Heart right ventricle (tissue), 16 donors: ENCODE data around the gene CXorf49. TPM values are rescaled to one million over a fixed set of nuclear protein-coding genes. Genes with fewer than 3 reads are reported as not detected.

Experiments
- ATAC-seq, 8 donors: fragments of 200-7000 bp; cut with Tn5 transposase; one replicate each; pipeline ENCODE4 v1.9.1; 2020; ENCODE audit warnings: mild to moderate bottlenecking in 8 of 8, moderate library complexity in 8 of 8, moderate number of reproducible peaks in 1 of 8
- DNase-seq, 2 donors: peaks; one replicate each; pipeline ENCODE4 v3.0.0-alpha.2; 2020
- H3K27ac ChIP-seq, 10 donors: fragments of 200-600 bp; sonication (generic) in 2 of 10; one replicate each; pipeline versions ENCODE4 v1.5.0 to v1.8.0; 2020 to 2022; ENCODE audit warnings: mild to moderate bottlenecking in 3 of 10
- H3K27me3 ChIP-seq, 7 donors: fragments of 200-600 bp; one replicate each; pipeline ENCODE4 v1.8.0; 2021 to 2022; ENCODE audit warnings: mild to moderate bottlenecking in 2 of 7
- H3K36me3 ChIP-seq, 9 donors: fragments of 200-600 bp; sonication (generic) in 1 of 9; one replicate each; pipeline versions ENCODE4 v1.5.0 to v1.8.0; 2020 to 2022; ENCODE audit warnings: mild to moderate bottlenecking in 2 of 9
- H3K4me1 ChIP-seq, 9 donors: fragments of 200-600 bp; sonication (generic) in 1 of 9; one replicate each; pipeline versions ENCODE4 v1.5.0 to v1.8.0; 2020 to 2022; ENCODE audit warnings: mild to moderate bottlenecking in 4 of 9
- H3K4me3 ChIP-seq, 10 donors: fragments of 200-600 bp; sonication (generic) in 2 of 10; one replicate each; pipeline versions ENCODE4 v1.5.0 to v1.8.0; 2020 to 2022; ENCODE audit warnings: mild to moderate bottlenecking in 7 of 10, moderate library complexity in 2 of 10
- H3K9me3 ChIP-seq, 11 donors: fragments of 200-600 bp in 10 of 11; sonication (generic) in 2 of 11; one replicate each; pipeline versions ENCODE4 v1.5.0 to v1.8.0; 2013 to 2022; ENCODE audit warnings: mild to moderate bottlenecking in 2 of 11, control low read depth in 1 of 11, moderate library complexity in 1 of 11
- WGBS, 2 donors: extraction: QIAGEN DNeasy Blood & Tissue Kit; methylation state at CpG; one replicate each; pipeline ENCODE4 v1.1.7; 2013; ENCODE audit warnings: inconsistent platforms in 1 of 2; 5-methylcytosine and 5-hydroxymethylcytosine counted together
- intact Hi-C, 10 donors: fragments of 100-400 bp; cut with DNase I; formaldehyde crosslinking; loops; one replicate each; pipeline versions ENCODE4 v1.11.1 to v1.14.2; 2022
- polyA plus RNA-seq, 2 donors: library from polyadenylated mRNA; stranded (reverse); fragments of 200-250 nt; gene quantifications; one replicate each; pipeline ENCODE4 v1.2.3, GENCODE V29; 2013
- total RNA-seq, 10 donors: library from RNA; stranded (reverse); fragmentation: NEBNext Ultra II Directional in 3 of 10; extraction: Animal tissue kit (Norgen Biotek cat#: 25700) in 3 of 10; gene quantifications; one replicate each; pipeline versions ENCODE4 v1.2.1 to v1.2.4, GENCODE V29; 2021 to 2023
- TF ChIP-seq, protein P1 (sequence below), 9 donors: fragments of 200-600 bp; sonication (generic) in 2 of 9; IDR thresholded peaks; one replicate each; pipeline versions ENCODE4 v1.5.0 to v1.8.0; 2021 to 2022; ENCODE audit warnings: antibody characterized with exemption in 9 of 9, mild to moderate bottlenecking in 5 of 9, moderate library complexity in 1 of 9
- donor health status: Arrhythmogenic right ventricular cardiomyopathy.
- donor health status: ischemic (EF 13 %, LVEDD 7.1; RV severe dilation, severe dysfunction).
- donor health status: healthy with polysubstance abuse.
- donor health status: DM: no; HTN: yes; CAD: no.
- donor health status: DM: no; HTN: no; CAD: no.
- donor health status: ischemic (EF 25% LVEDD 6.9; RV normal size, moderate dysfunction).
- donor health status: ischemic (EF 25% LVEDD 5.7; RV mildly dilated, moderate dysfunction).
- donor health status: healthy.
- donor health status: DM: yes; HTN: yes; CAD: no.
- donor health status: Ischemic cardiomyopathy.
- donor health status: ischemic (EF 35%, LVEDD 5.7; RV mildly dilated, moderate dysfunction).
- donor health status: nonischemic (EF 11% LVEDD 7.7; RV severe dilation, severe dysfunction).
- donor health status: DM: yes; HTN: yes; CAD: no.
- donor health status: PGD.
- donor health status: ischemic (EF 29% LVEDD 5.4; RV normal size, mild dysfunction).
- donor health status: nonischemic (EF 23%, LVEDD 6.1; RV moderate dilation, normal function).

The CXorf49 gene
- total and polyA plus RNA-seq, 12 donors: not detected

DNA sequence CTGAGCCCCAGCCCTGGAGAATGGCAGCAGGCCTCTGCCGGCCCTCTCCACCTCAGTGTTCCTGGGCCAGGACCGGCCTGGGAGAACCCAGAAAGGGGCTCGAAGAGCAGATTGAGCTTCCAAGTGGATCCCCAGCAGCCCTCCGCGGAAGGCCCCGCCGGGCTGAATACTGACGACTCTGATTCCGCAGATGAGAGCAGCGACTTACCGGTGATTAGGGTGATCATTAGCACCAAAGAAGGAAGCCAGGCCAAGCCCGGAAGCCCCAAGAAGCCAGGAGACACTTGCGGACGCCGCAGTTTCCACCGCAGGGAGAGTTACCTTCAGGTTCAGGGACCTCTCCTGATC lies 49.9 kb downstream of the CXorf49 start:
- no peak for ATAC-seq
- no peak for DNase-seq
- WGBS, 2 donors: 95 to 99% methylated on average over 11 to 16 of the region's 16 CpGs

DNA sequence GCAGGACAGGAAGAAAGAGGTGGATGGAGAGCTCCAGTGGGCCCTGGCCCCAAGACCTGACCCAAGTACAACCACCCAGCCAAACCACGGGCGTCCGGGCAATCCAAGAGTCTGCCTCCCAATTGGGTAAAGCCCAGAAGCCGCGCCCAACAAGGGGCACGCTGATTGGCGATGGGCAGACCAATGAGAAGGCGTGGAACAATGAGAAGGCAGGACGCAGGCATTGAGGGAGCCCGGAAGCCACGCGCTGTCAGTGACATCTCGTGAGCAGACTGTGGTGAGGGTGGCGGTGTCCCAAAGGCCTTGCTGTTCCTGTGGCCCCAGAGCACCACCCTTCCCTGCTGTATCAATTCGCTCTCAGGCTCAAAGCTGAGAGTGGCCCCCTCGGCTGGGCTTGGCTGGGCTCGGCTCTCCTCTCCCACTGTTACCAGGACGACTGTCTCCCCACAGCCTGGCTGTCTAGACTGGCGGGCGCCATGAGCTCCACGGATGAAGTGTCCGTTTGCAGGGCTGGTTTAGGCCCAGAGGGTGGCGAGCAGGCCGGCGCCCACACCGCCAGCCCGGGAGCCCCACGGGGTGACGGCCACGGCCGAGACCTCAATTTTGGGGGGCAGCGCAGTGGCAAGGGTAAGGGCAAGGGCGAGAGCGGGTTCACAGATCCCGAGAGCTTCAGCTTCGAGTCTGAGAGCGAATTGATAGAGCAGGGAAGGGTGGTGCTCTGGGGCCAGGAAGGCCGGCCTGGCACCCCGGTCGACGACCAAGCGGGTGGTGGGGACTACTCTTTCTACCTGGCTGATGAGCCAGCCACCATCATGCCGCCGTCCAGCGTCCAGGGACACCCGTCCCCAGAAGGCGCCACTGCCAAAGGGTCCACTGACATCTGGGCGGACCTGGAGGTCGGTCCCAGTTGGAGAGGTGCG lies 50.5 kb downstream of the CXorf49 start, which contains the start of gene LOC101059915:
Gene LOC101059915 (plus strand): TSS at position 219 of the 920 bp plus-strand sequence.
- WGBS, 2 donors: 95 to 97% methylated on average over 23 to 50 of the region's 50 CpGs
- ATAC-seq (no peak), DNase-seq (no peak)
- TF ChIP-seq, protein P1, sequence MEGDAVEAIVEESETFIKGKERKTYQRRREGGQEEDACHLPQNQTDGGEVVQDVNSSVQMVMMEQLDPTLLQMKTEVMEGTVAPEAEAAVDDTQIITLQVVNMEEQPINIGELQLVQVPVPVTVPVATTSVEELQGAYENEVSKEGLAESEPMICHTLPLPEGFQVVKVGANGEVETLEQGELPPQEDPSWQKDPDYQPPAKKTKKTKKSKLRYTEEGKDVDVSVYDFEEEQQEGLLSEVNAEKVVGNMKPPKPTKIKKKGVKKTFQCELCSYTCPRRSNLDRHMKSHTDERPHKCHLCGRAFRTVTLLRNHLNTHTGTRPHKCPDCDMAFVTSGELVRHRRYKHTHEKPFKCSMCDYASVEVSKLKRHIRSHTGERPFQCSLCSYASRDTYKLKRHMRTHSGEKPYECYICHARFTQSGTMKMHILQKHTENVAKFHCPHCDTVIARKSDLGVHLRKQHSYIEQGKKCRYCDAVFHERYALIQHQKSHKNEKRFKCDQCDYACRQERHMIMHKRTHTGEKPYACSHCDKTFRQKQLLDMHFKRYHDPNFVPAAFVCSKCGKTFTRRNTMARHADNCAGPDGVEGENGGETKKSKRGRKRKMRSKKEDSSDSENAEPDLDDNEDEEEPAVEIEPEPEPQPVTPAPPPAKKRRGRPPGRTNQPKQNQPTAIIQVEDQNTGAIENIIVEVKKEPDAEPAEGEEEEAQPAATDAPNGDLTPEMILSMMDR (IDR thresholded peaks at IDR 0.05): no peak
- H3K4me3 ChIP-seq: no peak within 1 kb of the TSS
- H3K36me3 ChIP-seq: no peaks in the 10 kb centered on the region
- H3K4me1 ChIP-seq: no peaks in the 10 kb centered on the region
- intact Hi-C loops: no loop called here
- H3K27me3 ChIP-seq: no peaks in the 10 kb centered on the region
- no peak within 1 kb of the TSS for H3K27ac ChIP-seq
- H3K9me3 ChIP-seq: no peaks in the 10 kb centered on the region

More for the DNA sequence above, 49.9 kb downstream of the CXorf49 start:
- Histone ChIP-seq H3K4me3 (no peak overlapping the region), H3K27ac (no peak overlapping the region), H3K4me1 (no peaks in the 10 kb centered on the region), H3K9me3 (no peaks in the 10 kb centered on the region), H3K27me3 (no peaks in the 10 kb centered on the region), H3K36me3 (no peaks in the 10 kb centered on the region)
- intact Hi-C loops: no loop called here
- TF ChIP-seq, protein P1 (IDR thresholded peaks at IDR 0.05): no peak

DNA sequence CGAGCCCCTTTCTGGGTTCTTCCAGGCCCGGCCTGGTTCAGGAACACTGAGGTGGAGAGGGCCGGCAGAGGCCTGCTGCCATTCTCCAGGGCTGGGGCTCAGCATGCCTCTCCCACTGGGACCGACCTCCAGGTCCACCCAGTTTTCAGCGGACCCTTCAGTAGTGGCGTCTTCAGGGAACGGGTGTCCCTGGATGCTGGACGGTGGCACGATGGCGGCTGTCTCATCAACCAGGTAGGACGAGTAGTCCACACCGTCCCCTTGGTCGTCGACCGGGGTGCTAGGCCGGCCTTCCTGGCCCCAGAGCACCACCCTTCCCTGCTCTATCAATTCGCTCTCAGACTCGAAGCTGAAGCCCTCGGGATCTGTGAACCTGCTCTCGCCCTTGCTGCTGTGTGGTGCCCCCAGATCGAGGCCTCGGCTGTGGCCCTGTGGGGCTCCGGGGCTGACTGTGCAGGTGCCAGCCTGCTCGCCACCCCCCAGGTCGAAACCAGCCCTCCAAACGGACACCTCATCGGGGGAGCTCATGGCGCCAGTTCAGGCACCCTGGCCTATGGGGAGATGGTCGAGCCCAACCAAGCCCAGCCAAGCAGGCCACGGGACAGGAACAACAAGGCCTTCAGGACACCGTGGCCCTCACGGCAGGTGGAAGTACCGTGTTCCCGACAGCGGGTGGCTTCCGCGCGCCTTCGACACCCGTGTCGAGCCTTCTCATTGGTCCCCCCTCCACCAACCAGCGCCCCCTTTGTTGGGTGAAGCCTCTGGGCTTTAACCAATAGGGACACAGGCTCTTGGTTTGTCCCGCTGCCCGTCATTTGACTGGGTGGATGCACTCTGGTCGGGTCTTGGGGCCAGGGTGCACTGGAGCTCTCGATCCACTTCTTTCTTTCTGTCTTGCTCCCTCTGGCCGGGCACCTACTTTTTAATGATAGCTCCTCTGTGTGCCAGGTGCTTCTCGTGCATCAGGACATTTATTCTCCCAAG lies 51.6 kb downstream of the CXorf49 start:
- TF ChIP-seq, protein P1 (IDR thresholded peaks at IDR 0.05): no peak
- intact Hi-C loops: no loop called here
- 97% methylated on average over 46 to 47 of the region's 48 CpGs for WGBS, 2 donors

DNA sequence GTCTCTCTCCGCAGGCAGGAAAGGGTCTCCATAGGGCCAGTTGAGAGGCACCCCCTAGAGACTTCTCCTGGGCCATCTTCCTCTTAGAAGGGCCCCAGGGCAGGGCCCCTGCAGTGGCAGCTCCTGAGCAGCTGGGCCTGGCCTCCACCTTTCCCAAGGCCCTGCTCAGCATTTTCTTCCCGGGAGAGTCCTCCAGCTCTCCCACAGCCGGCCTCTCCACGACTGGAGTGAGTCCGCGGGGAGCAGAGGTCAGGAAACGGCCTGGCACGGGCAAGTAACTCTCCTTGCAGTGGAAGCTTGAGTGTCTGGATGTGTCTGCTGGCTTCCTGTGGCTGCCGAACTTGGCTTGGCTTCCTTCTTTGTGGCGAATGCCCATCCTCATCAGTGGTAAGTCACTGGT lies 52.3 kb downstream of the CXorf49 start:
- DNase-seq (no peak), ATAC-seq (no peak)
- Histone ChIP-seq H3K27ac (no peak overlapping the region), H3K36me3 (no peaks in the 10 kb centered on the region), H3K27me3 (no peaks in the 10 kb centered on the region), H3K4me1 (no peaks in the 10 kb centered on the region), H3K9me3 (no peaks in the 10 kb centered on the region), H3K4me3 (no peak overlapping the region)
- TF ChIP-seq, protein P1 (IDR thresholded peaks at IDR 0.05): no peak
- intact Hi-C loops: no loop called here
- 64 to 75% methylated on average over 9 to 10 of the region's 10 CpGs for WGBS, 2 donors

More for the DNA sequence above, 51.6 kb downstream of the CXorf49 start:
- ATAC-seq (no peak), DNase-seq (no peak)
- Histone ChIP-seq H3K9me3 (no peaks in the 10 kb centered on the region), H3K36me3 (no peaks in the 10 kb centered on the region), H3K4me1 (no peaks in the 10 kb centered on the region), H3K27me3 (no peaks in the 10 kb centered on the region), H3K27ac (no peak overlapping the region), H3K4me3 (no peak overlapping the region)
